A549 treated with DMSO at 1 μM for 4 hours (cell line): ENCODE results near the gene GRPEL1. TPM values are rescaled to one million over a fixed set of nuclear protein-coding genes. Genes with fewer than 3 reads are reported as not detected.

ENCODE experiments used
- total RNA-seq: library from RNA; stranded (reverse); fragments of 200-300 nt; extraction: Qiagen RNA extraction; gene quantifications from 5 replicates; pipeline ENCODE4 v1.2.3, GENCODE V29; 2022; ENCODE audit warnings: low read depth

The GRPEL1 gene
- total RNA-seq = 63.7 to 79.4 TPM (median 70.2 TPM) in 5 replicates

DNA sequence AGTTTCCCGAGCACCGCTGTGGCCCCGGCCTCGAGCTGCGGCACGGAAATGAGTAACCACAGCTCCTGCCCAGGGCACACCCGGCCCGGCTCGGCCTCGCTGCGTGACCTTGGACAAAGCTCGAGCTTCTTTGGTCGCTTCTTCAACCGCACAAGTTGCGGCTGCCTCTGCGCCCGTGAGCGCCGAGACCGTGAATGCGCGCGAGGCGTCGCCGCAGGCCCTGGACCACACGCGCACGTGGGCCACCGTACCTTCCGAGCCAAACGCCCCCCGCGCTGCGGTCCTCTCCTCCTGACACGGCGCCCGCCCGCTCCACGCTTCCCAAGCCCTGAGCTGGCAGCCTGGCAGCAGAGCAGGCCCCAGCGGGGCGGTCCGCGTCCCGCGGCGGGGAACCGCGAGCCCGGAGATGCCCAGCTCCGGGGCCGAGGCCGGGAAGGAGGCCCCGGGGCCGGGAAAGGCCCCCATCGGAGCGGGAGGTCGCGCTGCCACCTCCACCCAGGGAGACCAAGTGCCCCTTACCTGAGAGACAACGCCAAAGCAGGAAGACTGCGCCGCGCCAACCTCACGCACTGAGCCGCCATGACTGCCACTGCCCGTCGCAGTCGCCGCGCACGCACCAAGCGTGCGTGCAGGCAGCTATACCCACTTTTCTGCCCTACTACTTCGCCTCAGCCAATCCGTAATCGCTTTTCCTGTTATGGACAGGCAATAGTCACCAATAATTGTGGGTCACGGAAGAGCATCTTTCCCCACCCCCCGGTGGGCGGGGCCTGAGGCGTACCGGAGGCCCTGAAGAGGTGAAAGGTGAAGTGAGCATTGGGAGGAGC lies at the start of gene GRPEL1:
GRPEL1 (minus strand) TSS at position 613 of the 827 bp plus-strand sequence; CDS start at position 581, 32 bp downstream.

GRCh38 chr4:7043284-7044136 lies 24.4 kb downstream of the GRPEL1 start, which contains the start of gene TADA2B:
TADA2B (plus strand) TSS chr4:7043372; CDS start chr4:7043580, 208 bp downstream.

Other genes starting within 250 kb of the GRPEL1 start
- 31.2 to 35.4 TPM (median 34.4 TPM) in 5 replicates for gene TBC1D14, start 158.2 kb downstream of the GRPEL1 start, total RNA-seq
- gene TADA2B, start 24.7 kb downstream of the GRPEL1 start, total RNA-seq = 13.4 to 16.1 TPM (median 14.0 TPM) in 5 replicates
- 3.1 to 6.0 TPM (median 4.7 TPM) in 5 replicates for gene SORCS2, start 124.5 kb upstream of the GRPEL1 start, total RNA-seq